ENCODE measurements around the gene COL6A1.

Gene COL6A1

GRCh38 chr21:46009951-46010705 is 28.6 kb downstream of the COL6A1 start:
- Histone ChIP-seq H3K79me2 (ENCODE audit: control insufficient read depth, low read length) (no peaks in the 10 kb centered on the region), H3K4me1 (ENCODE audit: control insufficient read depth, low read length) (no peaks in the 10 kb centered on the region), H3K27ac (ENCODE audit: low read depth, low read length) (no peak overlapping the region), H3K4me2 (ENCODE audit: low read length) (no peak overlapping the region), H3K27me3 (ENCODE audit: control insufficient read depth, low read length) (no peaks in the 10 kb centered on the region), H3K4me3 (ENCODE audit: low read length) (no peak overlapping the region), H4K20me1 (ENCODE audit: control insufficient read depth, insufficient read depth, low read depth, low read length) (no peaks in the 10 kb centered on the region), H3K9me2 (replicated peaks; ENCODE audit: control insufficient read depth, low read length) (no peaks in the 10 kb centered on the region), H3F3A (ENCODE audit: control insufficient read depth, insufficient read depth) (no peaks in the 10 kb centered on the region), H3K9me3 (ENCODE audit: control insufficient read depth, insufficient read depth, low read length) (peaks cover 8% of the 10 kb centered on the region), H3K36me3 (ENCODE audit: control insufficient read depth, low read length) (no peaks in the 10 kb centered on the region)
- TF ChIP-seq CTCF (IDR thresholded peaks at IDR 0.05; ENCODE audit: low read depth, low read length, poor library complexity, severe bottlenecking), result no peak
- TF ChIP-seq EZH2phosphoT487 (IDR thresholded peaks at IDR 0.05; ENCODE audit: borderline replicate concordance, low read length), result no peak

- no peaks in the 10 kb centered on the region for H3K79me2 ChIP-seq (ENCODE audit: control insufficient read depth, low read length)
- no peaks in the 10 kb centered on the region for H3K27me3 ChIP-seq (ENCODE audit: control insufficient read depth, low read length)
- no peaks in the 10 kb centered on the region for H3F3A ChIP-seq (ENCODE audit: control insufficient read depth, insufficient read depth)
- no peak overlapping the region for H3K4me3 ChIP-seq (ENCODE audit: low read length)
- no peak overlapping the region for H3K4me2 ChIP-seq (ENCODE audit: low read length)
- no peaks in the 10 kb centered on the region for H3K4me1 ChIP-seq (ENCODE audit: control insufficient read depth, low read length)
- H3K9me2 ChIP-seq (replicated peaks; ENCODE audit: control insufficient read depth, low read length), result no peaks in the 10 kb centered on the region
- H4K20me1 ChIP-seq (ENCODE audit: control insufficient read depth, insufficient read depth, low read depth, low read length), result no peaks in the 10 kb centered on the region
- H3K9me3 ChIP-seq (ENCODE audit: control insufficient read depth, insufficient read depth, low read length), result peaks cover 7% of the 10 kb centered on the region
- H3K36me3 ChIP-seq (ENCODE audit: control insufficient read depth, low read length), result no peaks in the 10 kb centered on the region
- no peak for TF ChIP-seq CTCF (IDR thresholded peaks at IDR 0.05; ENCODE audit: low read depth, low read length, poor library complexity, severe bottlenecking)
- TF ChIP-seq EZH2phosphoT487 (IDR thresholded peaks at IDR 0.05; ENCODE audit: borderline replicate concordance, low read length), result no peak
- H3K27ac ChIP-seq (ENCODE audit: low read depth, low read length), result no peak overlapping the region
Measured at GRCh38 chr21:46011267-46011967, 29.8 kb downstream of the COL6A1 start.

GRCh38 chr21:46012154-46012553 is 30.6 kb downstream of the COL6A1 start:
- H3K27ac ChIP-seq (ENCODE audit: low read depth, low read length), result no peak overlapping the region
- no peaks in the 10 kb centered on the region for H3K36me3 ChIP-seq (ENCODE audit: control insufficient read depth, low read length)
- H3K79me2 ChIP-seq (ENCODE audit: control insufficient read depth, low read length), result no peaks in the 10 kb centered on the region
- no peaks in the 10 kb centered on the region for H3K4me1 ChIP-seq (ENCODE audit: control insufficient read depth, low read length)
- peaks cover 1% of the 10 kb centered on the region; the same call in 1 of the 2 replicates for H3K9me3 ChIP-seq (ENCODE audit: control insufficient read depth, insufficient read depth, low read length)
- TF ChIP-seq EZH2phosphoT487 (IDR thresholded peaks at IDR 0.05; ENCODE audit: borderline replicate concordance, low read length), result no peak
- TF ChIP-seq CTCF (IDR thresholded peaks at IDR 0.05; ENCODE audit: low read depth, low read length, poor library complexity, severe bottlenecking), result no peak
- H3K4me3 ChIP-seq (ENCODE audit: low read length), result no peak overlapping the region
- no peaks in the 10 kb centered on the region for H4K20me1 ChIP-seq (ENCODE audit: control insufficient read depth, insufficient read depth, low read depth, low read length)
- no peaks in the 10 kb centered on the region for H3K27me3 ChIP-seq (ENCODE audit: control insufficient read depth, low read length)
- H3K4me2 ChIP-seq (ENCODE audit: low read length), result no peak overlapping the region
- no peaks in the 10 kb centered on the region for H3K9me2 ChIP-seq (replicated peaks; ENCODE audit: control insufficient read depth, low read length)
- H3F3A ChIP-seq (ENCODE audit: control insufficient read depth, insufficient read depth), result no peaks in the 10 kb centered on the region

All from DOHH2 (cell line).